ENCODE results near the gene BPIFB6.

The BPIFB6 gene

GRCh38 chr20:33075281-33075680 lies 43.8 kb downstream of the BPIFB6 start:
- TF ChIP-seq, protein P1, sequence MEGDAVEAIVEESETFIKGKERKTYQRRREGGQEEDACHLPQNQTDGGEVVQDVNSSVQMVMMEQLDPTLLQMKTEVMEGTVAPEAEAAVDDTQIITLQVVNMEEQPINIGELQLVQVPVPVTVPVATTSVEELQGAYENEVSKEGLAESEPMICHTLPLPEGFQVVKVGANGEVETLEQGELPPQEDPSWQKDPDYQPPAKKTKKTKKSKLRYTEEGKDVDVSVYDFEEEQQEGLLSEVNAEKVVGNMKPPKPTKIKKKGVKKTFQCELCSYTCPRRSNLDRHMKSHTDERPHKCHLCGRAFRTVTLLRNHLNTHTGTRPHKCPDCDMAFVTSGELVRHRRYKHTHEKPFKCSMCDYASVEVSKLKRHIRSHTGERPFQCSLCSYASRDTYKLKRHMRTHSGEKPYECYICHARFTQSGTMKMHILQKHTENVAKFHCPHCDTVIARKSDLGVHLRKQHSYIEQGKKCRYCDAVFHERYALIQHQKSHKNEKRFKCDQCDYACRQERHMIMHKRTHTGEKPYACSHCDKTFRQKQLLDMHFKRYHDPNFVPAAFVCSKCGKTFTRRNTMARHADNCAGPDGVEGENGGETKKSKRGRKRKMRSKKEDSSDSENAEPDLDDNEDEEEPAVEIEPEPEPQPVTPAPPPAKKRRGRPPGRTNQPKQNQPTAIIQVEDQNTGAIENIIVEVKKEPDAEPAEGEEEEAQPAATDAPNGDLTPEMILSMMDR (IDR thresholded peaks at IDR 0.05; ENCODE audit: low read depth, low read length), result no peak
- in situ Hi-C loops (cut with HindIII; ENCODE audit: low sequenced_read_pairs), result no loop called here

GRCh38 chr20:33076662-33077372 lies 45.4 kb downstream of the BPIFB6 start:
- in situ Hi-C loops (cut with HindIII; ENCODE audit: low sequenced_read_pairs), result no loop called here
- no peak for DNase-seq (ENCODE audit: low read depth, low spot score)
- TF ChIP-seq, protein P1 (IDR thresholded peaks at IDR 0.05; ENCODE audit: low read depth, low read length), result peak; percentile 26
- H3K4me3 ChIP-seq (ENCODE audit: low read depth, low read length), result no peak overlapping the region

More at GRCh38 chr20:33075281-33075680, 43.8 kb downstream of the BPIFB6 start:
- DNase-seq (ENCODE audit: low read depth, low spot score), result no peak
- no peak overlapping the region for H3K4me3 ChIP-seq (ENCODE audit: low read depth, low read length)

DNA sequence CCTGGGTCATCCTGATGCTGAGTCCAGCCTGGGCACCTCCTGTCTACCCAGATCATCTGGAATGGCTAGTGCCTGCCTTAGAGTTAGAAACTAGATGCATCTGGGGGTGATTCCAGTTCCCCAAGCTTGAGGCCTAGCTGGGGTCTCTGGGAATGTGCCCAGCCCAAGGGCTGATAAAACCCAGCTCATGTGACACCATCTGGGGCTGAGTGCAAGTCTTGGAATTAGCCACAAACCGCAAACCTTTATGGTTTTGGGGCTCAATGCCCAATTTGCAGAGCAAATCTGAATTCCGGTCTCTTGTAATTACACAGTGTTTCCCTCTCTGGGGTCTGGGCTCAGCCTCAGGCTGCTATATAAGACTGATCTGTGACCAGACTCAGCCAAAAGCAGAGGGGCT lies 47.8 kb downstream of the BPIFB6 start, which contains the start of gene BPIFB4:
TSS of gene BPIFB4 (plus strand) at position 385 of the 400 bp plus-strand sequence. CDS start 1,884 bp downstream, outside the sequence.
- in situ Hi-C loops (cut with HindIII; ENCODE audit: low sequenced_read_pairs), result no loop called here
- TF ChIP-seq, protein P1 (IDR thresholded peaks at IDR 0.05; ENCODE audit: low read depth, low read length), result no peak
- DNase-seq (ENCODE audit: low read depth, low spot score), result peak; percentile 8
- no peak within 1 kb of the TSS for H3K4me3 ChIP-seq (ENCODE audit: low read depth, low read length)

DNA sequence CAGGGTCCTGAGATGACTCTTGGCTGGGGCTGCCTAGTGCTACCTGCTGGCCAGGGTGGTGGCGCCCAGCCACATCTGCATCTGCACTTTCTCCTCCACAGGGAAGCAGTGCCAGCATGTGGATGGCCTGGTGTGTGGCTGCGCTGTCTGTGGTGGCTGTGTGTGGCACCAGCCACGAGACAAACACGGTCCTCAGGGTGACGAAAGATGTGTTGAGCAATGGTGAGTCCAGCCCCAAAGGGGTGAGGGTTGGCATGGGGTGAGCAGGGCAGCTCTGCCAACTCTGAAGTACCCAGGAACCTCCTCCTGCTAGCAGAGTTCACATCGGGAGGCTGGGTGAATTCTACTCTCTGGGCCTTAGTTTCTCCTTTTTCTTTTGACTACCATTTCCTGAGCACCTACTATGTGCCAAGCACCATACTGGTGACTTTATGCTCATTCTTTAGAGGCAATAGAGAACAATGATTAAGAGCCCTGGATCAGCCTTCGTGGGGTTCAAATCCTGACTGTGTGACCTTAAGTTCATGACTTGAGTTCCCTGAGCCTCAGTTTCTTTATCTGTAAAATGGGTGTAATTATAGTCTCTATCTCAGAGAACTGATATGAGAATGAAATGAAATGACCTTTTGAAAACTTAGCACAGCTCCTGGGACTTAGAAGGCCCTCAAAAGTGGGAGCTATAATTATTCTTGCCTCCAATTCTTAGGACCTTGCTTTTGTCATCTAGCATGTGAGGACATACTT lies 50.1 kb downstream of the BPIFB6 start:
- H3K4me3 ChIP-seq (ENCODE audit: low read depth, low read length), result no peak overlapping the region
- in situ Hi-C loops (cut with HindIII; ENCODE audit: low sequenced_read_pairs), result no loop called here
- no peak for DNase-seq (ENCODE audit: low read depth, low spot score)
- TF ChIP-seq, protein P1 (IDR thresholded peaks at IDR 0.05; ENCODE audit: low read depth, low read length), result no peak

- TF ChIP-seq, protein P1 (IDR thresholded peaks at IDR 0.05; ENCODE audit: low read depth, low read length), result no peak
- in situ Hi-C loops (cut with HindIII; ENCODE audit: low sequenced_read_pairs), result no loop called here
- H3K4me3 ChIP-seq (ENCODE audit: low read depth, low read length), result no peak overlapping the region
- DNase-seq (ENCODE audit: low read depth, low spot score), result no peak
Measured at GRCh38 chr20:33082546-33082945, 51.1 kb downstream of the BPIFB6 start.

DNA sequence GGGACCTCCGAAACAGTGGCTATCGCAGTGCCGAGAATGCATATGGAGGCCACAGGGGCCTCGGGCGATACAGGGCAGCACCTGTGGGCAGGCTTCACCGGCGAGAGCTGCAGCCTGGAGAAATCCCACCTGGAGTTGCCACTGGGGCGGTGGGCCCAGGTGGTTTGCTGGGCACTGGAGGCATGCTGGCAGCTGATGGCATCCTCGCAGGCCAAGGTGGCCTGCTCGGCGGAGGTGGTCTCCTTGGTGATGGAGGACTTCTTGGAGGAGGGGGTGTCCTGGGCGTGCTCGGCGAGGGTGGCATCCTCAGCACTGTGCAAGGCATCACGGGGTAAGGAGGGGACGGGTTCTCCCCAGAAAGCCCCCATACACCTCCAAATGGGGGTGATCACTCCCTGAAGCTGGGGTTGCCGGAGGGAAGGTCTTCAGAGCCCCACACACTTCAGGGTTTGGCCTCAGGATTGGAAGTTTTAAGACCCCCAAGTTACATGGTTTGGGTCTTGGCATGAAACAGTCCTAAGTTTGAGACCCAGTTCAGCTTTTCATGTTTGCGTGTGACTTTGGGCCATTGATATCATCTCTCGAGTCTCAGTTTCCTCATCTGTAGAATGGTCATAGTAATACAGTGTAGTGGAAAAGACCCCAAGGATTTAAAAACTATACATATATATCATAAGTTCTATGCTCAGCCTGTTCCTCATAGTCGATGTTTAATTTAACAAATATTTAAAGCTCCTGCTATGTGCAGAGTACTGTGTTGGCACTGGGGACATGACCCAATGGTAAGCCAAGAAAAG lies 52.3 kb downstream of the BPIFB6 start:
- in situ Hi-C loops (cut with HindIII; ENCODE audit: low sequenced_read_pairs), result no loop called here
- TF ChIP-seq, protein P1 (IDR thresholded peaks at IDR 0.05; ENCODE audit: low read depth, low read length), result no peak
- H3K4me3 ChIP-seq (ENCODE audit: low read depth, low read length), result no peak overlapping the region
- no peak for DNase-seq (ENCODE audit: low read depth, low spot score)
